ENCODE results near the gene PTPN1. TPM values are rescaled to one million over a fixed set of nuclear protein-coding genes. Genes with fewer than 3 reads are reported as not detected.

The PTPN1 gene
- total and polyA plus RNA-seq, 2 experiments from 2014 or later = 16.9 to 26.4 TPM

DNA sequence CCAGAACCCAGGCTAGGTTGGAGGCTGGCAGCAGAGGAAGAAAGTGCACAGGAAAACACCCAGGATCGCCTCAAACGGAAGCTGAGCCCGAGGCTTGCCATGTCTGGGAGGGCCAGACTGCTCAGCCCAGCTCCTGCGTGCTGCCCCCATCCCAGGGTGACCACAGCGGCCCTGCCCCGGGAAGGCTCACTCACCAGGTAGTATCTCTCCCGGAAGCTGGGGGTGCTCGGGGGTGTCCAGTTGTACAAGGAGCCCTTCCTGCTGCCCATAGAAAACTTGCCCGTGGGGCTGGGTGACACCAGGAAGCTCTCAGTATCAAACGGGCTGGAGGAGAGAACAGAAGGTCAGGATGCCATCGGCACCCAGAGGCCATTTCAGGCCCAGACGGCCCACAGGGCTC is 94.3 kb downstream of the PTPN1 start:
- no peak for ATAC-seq
- H3K27me3 Mint-ChIP-seq (ENCODE audit: insufficient read depth, low read depth, poor library complexity) = no peaks in the 10 kb centered on the region
- no peak overlapping the region for H3K4me3 ChIP-seq
- H3K4me1 Mint-ChIP-seq = no peaks in the 10 kb centered on the region
- H3K27me3 ChIP-seq (ENCODE audit: insufficient read depth) = no peaks in the 10 kb centered on the region
- TF ChIP-seq EZH2 (IDR thresholded peaks at IDR 0.05; ENCODE audit: low read depth, unreplicated experiment) (no peak), STAT1 (IDR thresholded peaks at IDR 0.05; ENCODE audit: unreplicated experiment) (no peak), JUNB (IDR thresholded peaks at IDR 0.05; ENCODE audit: unreplicated experiment) (no peak), EZH2phosphoT487 (IDR thresholded peaks at IDR 0.05; ENCODE audit: unreplicated experiment) (no peak), ZNF114 (CRISPR knock-in tag; IDR thresholded peaks at IDR 0.05) (no peak), ZNF331 (CRISPR knock-in tag; IDR thresholded peaks at IDR 0.05; ENCODE audit: low read depth) (no peak), NANOG (IDR thresholded peaks at IDR 0.05; ENCODE audit: borderline replicate concordance) (no peak), CREB1 (CRISPR knock-in tag; IDR thresholded peaks at IDR 0.05; ENCODE audit: low read depth) (no peak), POLR2AphosphoS5 (IDR thresholded peaks at IDR 0.05; ENCODE audit: low read depth) (no peak)
- TF ChIP-seq, protein P1, sequence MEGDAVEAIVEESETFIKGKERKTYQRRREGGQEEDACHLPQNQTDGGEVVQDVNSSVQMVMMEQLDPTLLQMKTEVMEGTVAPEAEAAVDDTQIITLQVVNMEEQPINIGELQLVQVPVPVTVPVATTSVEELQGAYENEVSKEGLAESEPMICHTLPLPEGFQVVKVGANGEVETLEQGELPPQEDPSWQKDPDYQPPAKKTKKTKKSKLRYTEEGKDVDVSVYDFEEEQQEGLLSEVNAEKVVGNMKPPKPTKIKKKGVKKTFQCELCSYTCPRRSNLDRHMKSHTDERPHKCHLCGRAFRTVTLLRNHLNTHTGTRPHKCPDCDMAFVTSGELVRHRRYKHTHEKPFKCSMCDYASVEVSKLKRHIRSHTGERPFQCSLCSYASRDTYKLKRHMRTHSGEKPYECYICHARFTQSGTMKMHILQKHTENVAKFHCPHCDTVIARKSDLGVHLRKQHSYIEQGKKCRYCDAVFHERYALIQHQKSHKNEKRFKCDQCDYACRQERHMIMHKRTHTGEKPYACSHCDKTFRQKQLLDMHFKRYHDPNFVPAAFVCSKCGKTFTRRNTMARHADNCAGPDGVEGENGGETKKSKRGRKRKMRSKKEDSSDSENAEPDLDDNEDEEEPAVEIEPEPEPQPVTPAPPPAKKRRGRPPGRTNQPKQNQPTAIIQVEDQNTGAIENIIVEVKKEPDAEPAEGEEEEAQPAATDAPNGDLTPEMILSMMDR (conservative IDR thresholded peaks at IDR 0.05; ENCODE audit: low read depth in 2 of 2) = no peak
- TF ChIP-seq, protein P2, sequence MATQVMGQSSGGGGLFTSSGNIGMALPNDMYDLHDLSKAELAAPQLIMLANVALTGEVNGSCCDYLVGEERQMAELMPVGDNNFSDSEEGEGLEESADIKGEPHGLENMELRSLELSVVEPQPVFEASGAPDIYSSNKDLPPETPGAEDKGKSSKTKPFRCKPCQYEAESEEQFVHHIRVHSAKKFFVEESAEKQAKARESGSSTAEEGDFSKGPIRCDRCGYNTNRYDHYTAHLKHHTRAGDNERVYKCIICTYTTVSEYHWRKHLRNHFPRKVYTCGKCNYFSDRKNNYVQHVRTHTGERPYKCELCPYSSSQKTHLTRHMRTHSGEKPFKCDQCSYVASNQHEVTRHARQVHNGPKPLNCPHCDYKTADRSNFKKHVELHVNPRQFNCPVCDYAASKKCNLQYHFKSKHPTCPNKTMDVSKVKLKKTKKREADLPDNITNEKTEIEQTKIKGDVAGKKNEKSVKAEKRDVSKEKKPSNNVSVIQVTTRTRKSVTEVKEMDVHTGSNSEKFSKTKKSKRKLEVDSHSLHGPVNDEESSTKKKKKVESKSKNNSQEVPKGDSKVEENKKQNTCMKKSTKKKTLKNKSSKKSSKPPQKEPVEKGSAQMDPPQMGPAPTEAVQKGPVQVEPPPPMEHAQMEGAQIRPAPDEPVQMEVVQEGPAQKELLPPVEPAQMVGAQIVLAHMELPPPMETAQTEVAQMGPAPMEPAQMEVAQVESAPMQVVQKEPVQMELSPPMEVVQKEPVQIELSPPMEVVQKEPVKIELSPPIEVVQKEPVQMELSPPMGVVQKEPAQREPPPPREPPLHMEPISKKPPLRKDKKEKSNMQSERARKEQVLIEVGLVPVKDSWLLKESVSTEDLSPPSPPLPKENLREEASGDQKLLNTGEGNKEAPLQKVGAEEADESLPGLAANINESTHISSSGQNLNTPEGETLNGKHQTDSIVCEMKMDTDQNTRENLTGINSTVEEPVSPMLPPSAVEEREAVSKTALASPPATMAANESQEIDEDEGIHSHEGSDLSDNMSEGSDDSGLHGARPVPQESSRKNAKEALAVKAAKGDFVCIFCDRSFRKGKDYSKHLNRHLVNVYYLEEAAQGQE (IDR thresholded peaks at IDR 0.05; ENCODE audit: unreplicated experiment) = no peak
- TF ChIP-seq, protein P3, sequence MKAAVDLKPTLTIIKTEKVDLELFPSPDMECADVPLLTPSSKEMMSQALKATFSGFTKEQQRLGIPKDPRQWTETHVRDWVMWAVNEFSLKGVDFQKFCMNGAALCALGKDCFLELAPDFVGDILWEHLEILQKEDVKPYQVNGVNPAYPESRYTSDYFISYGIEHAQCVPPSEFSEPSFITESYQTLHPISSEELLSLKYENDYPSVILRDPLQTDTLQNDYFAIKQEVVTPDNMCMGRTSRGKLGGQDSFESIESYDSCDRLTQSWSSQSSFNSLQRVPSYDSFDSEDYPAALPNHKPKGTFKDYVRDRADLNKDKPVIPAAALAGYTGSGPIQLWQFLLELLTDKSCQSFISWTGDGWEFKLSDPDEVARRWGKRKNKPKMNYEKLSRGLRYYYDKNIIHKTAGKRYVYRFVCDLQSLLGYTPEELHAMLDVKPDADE (IDR thresholded peaks at IDR 0.05) = no peak
- TF ChIP-seq, protein P4, sequence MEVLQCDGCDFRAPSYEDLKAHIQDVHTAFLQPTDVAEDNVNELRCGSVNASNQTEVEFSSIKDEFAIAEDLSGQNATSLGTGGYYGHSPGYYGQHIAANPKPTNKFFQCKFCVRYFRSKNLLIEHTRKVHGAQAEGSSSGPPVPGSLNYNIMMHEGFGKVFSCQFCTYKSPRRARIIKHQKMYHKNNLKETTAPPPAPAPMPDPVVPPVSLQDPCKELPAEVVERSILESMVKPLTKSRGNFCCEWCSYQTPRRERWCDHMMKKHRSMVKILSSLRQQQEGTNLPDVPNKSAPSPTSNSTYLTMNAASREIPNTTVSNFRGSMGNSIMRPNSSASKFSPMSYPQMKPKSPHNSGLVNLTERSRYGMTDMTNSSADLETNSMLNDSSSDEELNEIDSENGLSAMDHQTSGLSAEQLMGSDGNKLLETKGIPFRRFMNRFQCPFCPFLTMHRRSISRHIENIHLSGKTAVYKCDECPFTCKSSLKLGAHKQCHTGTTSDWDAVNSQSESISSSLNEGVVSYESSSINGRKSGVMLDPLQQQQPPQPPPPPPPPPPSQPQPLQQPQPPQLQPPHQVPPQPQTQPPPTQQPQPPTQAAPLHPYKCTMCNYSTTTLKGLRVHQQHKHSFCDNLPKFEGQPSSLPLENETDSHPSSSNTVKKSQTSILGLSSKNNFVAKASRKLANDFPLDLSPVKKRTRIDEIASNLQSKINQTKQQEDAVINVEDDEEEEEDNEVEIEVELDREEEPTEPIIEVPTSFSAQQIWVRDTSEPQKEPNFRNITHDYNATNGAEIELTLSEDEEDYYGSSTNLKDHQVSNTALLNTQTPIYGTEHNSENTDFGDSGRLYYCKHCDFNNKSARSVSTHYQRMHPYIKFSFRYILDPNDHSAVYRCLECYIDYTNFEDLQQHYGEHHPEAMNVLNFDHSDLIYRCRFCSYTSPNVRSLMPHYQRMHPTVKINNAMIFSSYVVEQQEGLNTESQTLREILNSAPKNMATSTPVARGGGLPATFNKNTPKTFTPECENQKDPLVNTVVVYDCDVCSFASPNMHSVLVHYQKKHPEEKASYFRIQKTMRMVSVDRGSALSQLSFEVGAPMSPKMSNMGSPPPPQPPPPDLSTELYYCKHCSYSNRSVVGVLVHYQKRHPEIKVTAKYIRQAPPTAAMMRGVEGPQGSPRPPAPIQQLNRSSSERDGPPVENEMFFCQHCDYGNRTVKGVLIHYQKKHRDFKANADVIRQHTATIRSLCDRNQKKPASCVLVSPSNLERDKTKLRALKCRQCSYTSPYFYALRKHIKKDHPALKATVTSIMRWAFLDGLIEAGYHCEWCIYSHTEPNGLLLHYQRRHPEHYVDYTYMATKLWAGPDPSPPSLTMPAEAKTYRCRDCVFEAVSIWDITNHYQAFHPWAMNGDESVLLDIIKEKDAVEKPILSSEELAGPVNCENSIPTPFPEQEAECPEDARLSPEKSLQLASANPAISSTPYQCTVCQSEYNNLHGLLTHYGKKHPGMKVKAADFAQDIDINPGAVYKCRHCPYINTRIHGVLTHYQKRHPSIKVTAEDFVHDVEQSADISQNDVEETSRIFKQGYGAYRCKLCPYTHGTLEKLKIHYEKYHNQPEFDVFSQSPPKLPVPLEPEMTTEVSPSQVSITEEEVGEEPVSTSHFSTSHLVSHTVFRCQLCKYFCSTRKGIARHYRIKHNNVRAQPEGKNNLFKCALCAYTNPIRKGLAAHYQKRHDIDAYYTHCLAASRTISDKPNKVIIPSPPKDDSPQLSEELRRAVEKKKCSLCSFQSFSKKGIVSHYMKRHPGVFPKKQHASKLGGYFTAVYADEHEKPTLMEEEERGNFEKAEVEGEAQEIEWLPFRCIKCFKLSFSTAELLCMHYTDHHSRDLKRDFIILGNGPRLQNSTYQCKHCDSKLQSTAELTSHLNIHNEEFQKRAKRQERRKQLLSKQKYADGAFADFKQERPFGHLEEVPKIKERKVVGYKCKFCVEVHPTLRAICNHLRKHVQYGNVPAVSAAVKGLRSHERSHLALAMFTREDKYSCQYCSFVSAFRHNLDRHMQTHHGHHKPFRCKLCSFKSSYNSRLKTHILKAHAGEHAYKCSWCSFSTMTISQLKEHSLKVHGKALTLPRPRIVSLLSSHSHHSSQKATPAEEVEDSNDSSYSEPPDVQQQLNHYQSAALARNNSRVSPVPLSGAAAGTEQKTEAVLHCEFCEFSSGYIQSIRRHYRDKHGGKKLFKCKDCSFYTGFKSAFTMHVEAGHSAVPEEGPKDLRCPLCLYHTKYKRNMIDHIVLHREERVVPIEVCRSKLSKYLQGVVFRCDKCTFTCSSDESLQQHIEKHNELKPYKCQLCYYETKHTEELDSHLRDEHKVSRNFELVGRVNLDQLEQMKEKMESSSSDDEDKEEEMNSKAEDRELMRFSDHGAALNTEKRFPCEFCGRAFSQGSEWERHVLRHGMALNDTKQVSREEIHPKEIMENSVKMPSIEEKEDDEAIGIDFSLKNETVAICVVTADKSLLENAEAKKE (CRISPR knock-in tag; IDR thresholded peaks at IDR 0.05) = no peak
- no peaks in the 10 kb centered on the region for H4K20me1 ChIP-seq (replicated peaks; ENCODE audit: insufficient read depth)
- H3K27ac ChIP-seq (ENCODE audit: low read depth) = no peak overlapping the region
- H3K36me3 ChIP-seq (ENCODE audit: insufficient read depth) = no peaks in the 10 kb centered on the region
- no peaks in the 10 kb centered on the region for H3K4me1 ChIP-seq (ENCODE audit: insufficient read depth)
- no peaks in the 10 kb centered on the region for H3K79me2 ChIP-seq (replicated peaks; ENCODE audit: insufficient read depth)
- no peaks in the 10 kb centered on the region for H3K36me3 Mint-ChIP-seq (ENCODE audit: low read depth)
- H3K27ac Mint-ChIP-seq = no peak overlapping the region
- no peak overlapping the region for H2AFZ ChIP-seq
- no peak overlapping the region for H3K4me2 ChIP-seq
- no peaks in the 10 kb centered on the region for H3K9me2 ChIP-seq (ENCODE audit: insufficient read depth)
- DNase-seq (ENCODE audit: low spot score) = no peak
- H3K4me3 Mint-ChIP-seq = no peak overlapping the region
- H3F3A ChIP-seq (replicated peaks; ENCODE audit: low read depth) = no peaks in the 10 kb centered on the region
- no peaks in the 10 kb centered on the region; the same call in 2 of the 3 replicates for H3K9me3 Mint-ChIP-seq

All from GM23338 (cell line).